ENCODE measurements around the gene CLGN. TPM values are rescaled to one million over a fixed set of nuclear protein-coding genes. Genes with fewer than 3 reads are reported as not detected.

Gene CLGN
- polyA plus RNA-seq, 3 donors, result 0.04 to 0.54 (median 0.10) TPM

GRCh38 chr4:140388015-140388414, 39.4 kb downstream of the CLGN start:
- Histone ChIP-seq H3K4me3 (replicated peaks in 1 of 3; ENCODE audit: low read depth in 2 of 3, low read length in 3 of 3) (no peak overlapping the region), H3K9ac (ENCODE audit: insufficient read depth, low read length, poor library complexity, severe bottlenecking) (no peak overlapping the region), H3K79me2 (ENCODE audit: insufficient read depth, low read length) (no peaks in the 10 kb centered on the region), H3K4me2 (replicated peaks; ENCODE audit: extremely low read depth, low read length, poor library complexity, severe bottlenecking) (no peak overlapping the region), H3K27me3 (ENCODE audit: control insufficient read depth in 2 of 2, insufficient read depth in 2 of 2, low read length in 2 of 2) (no peaks in the 10 kb centered on the region), H4K20me1 (ENCODE audit: insufficient read depth, low read length) (no peaks in the 10 kb centered on the region), H3K9me3 (replicated peaks in 1 of 2; ENCODE audit: control insufficient read depth in 1 of 2, insufficient read depth in 1 of 2, low read length in 2 of 2) (no peaks in the 10 kb centered on the region), H3K4me1 (ENCODE audit: control insufficient read depth in 1 of 2, insufficient read depth in 2 of 2, low read length in 2 of 2) (no peaks in the 10 kb centered on the region), H3K36me3 (replicated peaks in 1 of 2; ENCODE audit: control insufficient read depth in 1 of 2, insufficient read depth in 2 of 2, low read length in 2 of 2) (peaks cover 0 to 4% of the 10 kb centered on the region in 2 donors), H2AFZ (ENCODE audit: insufficient read depth, low read depth, low read length, poor library complexity, severe bottlenecking) (no peak overlapping the region), H3K27ac (ENCODE audit: low read depth in 1 of 2, low read length in 2 of 2) (no peak overlapping the region)
- no peaks in the 10 kb centered on the region for H3K9me3 Mint-ChIP-seq
- no CpG with 5 or more reads among the region's 1 CpG for WGBS (ENCODE audit: insufficient coverage)
- H3K27ac Mint-ChIP-seq, result no peak overlapping the region
- TF ChIP-seq, protein P1, sequence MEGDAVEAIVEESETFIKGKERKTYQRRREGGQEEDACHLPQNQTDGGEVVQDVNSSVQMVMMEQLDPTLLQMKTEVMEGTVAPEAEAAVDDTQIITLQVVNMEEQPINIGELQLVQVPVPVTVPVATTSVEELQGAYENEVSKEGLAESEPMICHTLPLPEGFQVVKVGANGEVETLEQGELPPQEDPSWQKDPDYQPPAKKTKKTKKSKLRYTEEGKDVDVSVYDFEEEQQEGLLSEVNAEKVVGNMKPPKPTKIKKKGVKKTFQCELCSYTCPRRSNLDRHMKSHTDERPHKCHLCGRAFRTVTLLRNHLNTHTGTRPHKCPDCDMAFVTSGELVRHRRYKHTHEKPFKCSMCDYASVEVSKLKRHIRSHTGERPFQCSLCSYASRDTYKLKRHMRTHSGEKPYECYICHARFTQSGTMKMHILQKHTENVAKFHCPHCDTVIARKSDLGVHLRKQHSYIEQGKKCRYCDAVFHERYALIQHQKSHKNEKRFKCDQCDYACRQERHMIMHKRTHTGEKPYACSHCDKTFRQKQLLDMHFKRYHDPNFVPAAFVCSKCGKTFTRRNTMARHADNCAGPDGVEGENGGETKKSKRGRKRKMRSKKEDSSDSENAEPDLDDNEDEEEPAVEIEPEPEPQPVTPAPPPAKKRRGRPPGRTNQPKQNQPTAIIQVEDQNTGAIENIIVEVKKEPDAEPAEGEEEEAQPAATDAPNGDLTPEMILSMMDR (IDR thresholded peaks at IDR 0.05), result no peak
- no peak for DNase-seq
- no peak overlapping the region for H3K4me3 Mint-ChIP-seq
- intact Hi-C loops (cut with micrococcal nuclease), result no loop called here
- H3K27me3 Mint-ChIP-seq (ENCODE audit: low read depth in 3 of 3), result no peaks in the 10 kb centered on the region
- peaks cover 0 to 5% of the 10 kb centered on the region in 2 donors for H3K36me3 Mint-ChIP-seq
- no peaks in the 10 kb centered on the region for H3K4me1 Mint-ChIP-seq

GRCh38 chr4:140382732-140383131, 44.7 kb downstream of the CLGN start:
- Mint-ChIP-seq H3K27me3 (ENCODE audit: low read depth in 3 of 3) (no peaks in the 10 kb centered on the region), H3K36me3 (peaks cover 19 to 21% of the 10 kb centered on the region in 2 donors), H3K4me1 (no peaks in the 10 kb centered on the region), H3K4me3 (no peak overlapping the region), H3K27ac (no peak overlapping the region), H3K9me3 (no peaks in the 10 kb centered on the region)
- Histone ChIP-seq H4K20me1 (ENCODE audit: insufficient read depth, low read length) (no peaks in the 10 kb centered on the region), H3K9ac (ENCODE audit: insufficient read depth, low read length, poor library complexity, severe bottlenecking) (no peak overlapping the region), H3K4me1 (ENCODE audit: control insufficient read depth in 1 of 2, insufficient read depth in 2 of 2, low read length in 2 of 2) (no peaks in the 10 kb centered on the region), H2AFZ (ENCODE audit: insufficient read depth, low read depth, low read length, poor library complexity, severe bottlenecking) (no peak overlapping the region), H3K4me3 (replicated peaks in 1 of 3; ENCODE audit: low read depth in 2 of 3, low read length in 3 of 3) (no peak overlapping the region), H3K79me2 (ENCODE audit: insufficient read depth, low read length) (no peaks in the 10 kb centered on the region), H3K27ac (ENCODE audit: low read depth in 1 of 2, low read length in 2 of 2) (no peak overlapping the region), H3K27me3 (ENCODE audit: control insufficient read depth in 2 of 2, insufficient read depth in 2 of 2, low read length in 2 of 2) (no peaks in the 10 kb centered on the region), H3K36me3 (replicated peaks in 1 of 2; ENCODE audit: control insufficient read depth in 1 of 2, insufficient read depth in 2 of 2, low read length in 2 of 2) (peaks cover 5 to 25% of the 10 kb centered on the region in 2 donors), H3K9me3 (replicated peaks in 1 of 2; ENCODE audit: control insufficient read depth in 1 of 2, insufficient read depth in 1 of 2, low read length in 2 of 2) (no peaks in the 10 kb centered on the region), H3K4me2 (replicated peaks; ENCODE audit: extremely low read depth, low read length, poor library complexity, severe bottlenecking) (no peak overlapping the region)
- intact Hi-C loops (cut with micrococcal nuclease), result no loop called here
- no peak for DNase-seq
- TF ChIP-seq, protein P1 (IDR thresholded peaks at IDR 0.05), result no peak
